Esophagus mucosa (tissue), 1 donor: ENCODE measurements around the gene GSTM5. TPM values are rescaled to one million over a fixed set of nuclear protein-coding genes. Genes with fewer than 3 reads are reported as not detected.
A peak's percentile ranks its signal among the peaks of the same experiment; 100 is the strongest.
"Not testable (repeated sequence)": the region's sequence is repeated elsewhere in the genome, so short reads cannot be mapped to it uniquely, and the experiment has no call there.

Source experiments
- ATAC-seq: fragments of 200-7000 bp; cut with Tn5 transposase; one replicate; pipeline ENCODE4 v1.9.1; 2020
- total RNA-seq: library from RNA; stranded (reverse); gene quantifications from one replicate; pipeline ENCODE4 v1.2.4, GENCODE V29; 2023
- donor health status: DM: yes; HTN: yes; CAD: no.

Gene GSTM5
- total RNA-seq, 1 donor from 2014 or later, result 0.36 TPM

DNA sequence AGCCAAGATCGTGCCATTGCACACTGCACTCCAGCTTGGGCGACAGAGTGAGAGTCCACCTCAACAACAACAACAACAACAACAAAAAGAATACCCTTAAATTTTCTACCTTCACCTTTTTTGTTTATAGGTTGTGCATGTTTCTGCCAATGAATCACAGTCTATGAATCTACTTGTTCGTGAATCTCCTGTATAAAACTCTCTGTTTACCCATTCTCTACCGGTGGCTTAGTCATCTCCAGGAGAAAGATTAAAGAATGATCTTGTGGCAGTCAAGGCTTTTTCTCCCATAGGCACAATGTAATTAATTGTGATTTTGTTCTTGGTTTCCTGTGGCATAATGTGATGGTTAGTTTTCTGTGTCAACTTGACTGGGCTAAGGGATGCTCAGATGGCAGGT, 14.2 kb upstream of the GSTM5 start:
- ATAC-seq, result not testable (repeated sequence)

DNA sequence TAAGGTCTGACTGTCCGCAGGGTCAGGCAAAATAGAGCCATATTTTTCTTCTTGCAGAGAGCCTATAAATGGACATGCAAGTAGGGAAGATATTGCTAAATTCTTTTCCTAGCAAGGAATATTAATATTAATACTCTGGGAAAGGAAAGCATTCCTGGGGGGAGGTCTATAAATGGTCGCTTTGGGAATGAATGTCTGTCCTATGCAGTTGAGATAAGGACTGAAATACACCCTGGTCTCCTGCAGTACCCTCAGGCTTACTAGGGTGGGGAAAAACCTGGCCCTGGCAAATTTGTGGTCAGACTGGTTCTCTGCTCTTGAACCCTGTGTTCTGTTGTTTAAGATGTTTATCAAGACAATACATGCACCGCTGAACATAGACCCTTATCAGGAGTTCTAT, 9.1 kb upstream of the GSTM5 start:
- ATAC-seq, result not testable (repeated sequence)

GRCh38 chr1:109704173-109704572, 7.9 kb upstream of the GSTM5 start:
- ATAC-seq, result no peak

DNA sequence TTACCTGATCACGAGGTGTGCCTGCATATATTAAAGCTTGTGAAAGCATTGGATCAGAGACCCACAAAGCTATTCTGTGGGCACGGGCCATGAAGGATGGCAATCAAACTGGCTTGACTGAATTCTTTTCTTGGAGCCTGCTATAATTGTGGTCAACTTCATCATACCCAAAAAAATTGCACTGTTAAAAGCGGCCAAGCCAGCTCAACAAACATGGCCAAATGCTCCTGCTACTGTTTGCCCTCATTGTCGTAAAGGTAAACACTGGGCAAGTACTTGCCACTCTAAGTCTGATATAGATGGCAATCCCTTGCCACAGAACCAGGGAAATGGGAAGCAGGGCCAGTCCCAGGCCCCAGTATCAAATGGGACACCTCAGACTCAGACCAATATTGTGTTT, 6.6 kb upstream of the GSTM5 start:
- no peak for ATAC-seq

GRCh38 chr1:109708949-109709348, 3.1 kb upstream of the GSTM5 start:
- ATAC-seq, result not testable (repeated sequence)

DNA sequence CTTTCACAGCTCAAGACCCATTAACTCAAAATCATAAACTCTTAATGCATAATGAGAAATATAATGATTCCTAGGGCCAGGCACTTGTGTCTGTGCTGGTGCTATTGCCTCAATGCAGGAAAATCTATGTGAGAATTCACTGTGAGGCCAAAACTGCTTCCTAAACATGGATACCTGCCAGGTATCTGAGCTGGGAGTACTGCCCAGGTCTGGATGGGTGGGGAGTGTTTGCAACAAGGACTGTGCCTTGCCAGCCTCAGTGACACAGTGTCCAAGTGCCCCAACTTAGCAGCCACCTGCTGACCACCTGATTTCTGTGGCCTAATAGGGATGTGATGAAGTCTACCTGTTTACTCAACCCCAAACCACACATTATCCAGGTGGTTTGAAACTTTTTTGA, 2.2 kb upstream of the GSTM5 start:
- ATAC-seq, result not testable (repeated sequence)

GRCh38 chr1:109712321-109712864, 342 bp downstream of the GSTM5 start:
- ATAC-seq, result no peak

DNA sequence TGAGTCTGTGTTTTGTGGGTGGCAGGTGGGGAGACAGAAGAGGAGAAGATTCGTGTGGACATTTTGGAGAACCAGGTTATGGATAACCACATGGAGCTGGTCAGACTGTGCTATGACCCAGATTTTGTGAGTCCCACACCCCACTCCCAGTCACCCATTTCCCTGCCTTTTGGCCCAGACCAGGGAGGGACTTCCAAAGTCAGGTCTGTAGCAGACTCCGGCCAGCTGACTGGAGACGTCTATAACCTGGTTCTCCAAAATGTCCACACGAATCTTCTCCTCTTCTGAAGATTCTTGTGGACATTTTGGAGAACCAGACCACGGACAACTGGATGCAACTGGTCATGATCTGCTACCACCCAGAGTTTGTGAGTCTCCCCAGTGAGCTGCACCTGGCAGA, 1.6 kb downstream of the GSTM5 start:
- no peak for ATAC-seq

- no peak for ATAC-seq
Observed at GRCh38 chr1:109714661-109715372, 2.8 kb downstream of the GSTM5 start.

GRCh38 chr1:109716121-109716520, 4.1 kb downstream of the GSTM5 start:
- no peak for ATAC-seq

GRCh38 chr1:109716570-109717090, 4.6 kb downstream of the GSTM5 start:
- peak; percentile 59 for ATAC-seq

DNA sequence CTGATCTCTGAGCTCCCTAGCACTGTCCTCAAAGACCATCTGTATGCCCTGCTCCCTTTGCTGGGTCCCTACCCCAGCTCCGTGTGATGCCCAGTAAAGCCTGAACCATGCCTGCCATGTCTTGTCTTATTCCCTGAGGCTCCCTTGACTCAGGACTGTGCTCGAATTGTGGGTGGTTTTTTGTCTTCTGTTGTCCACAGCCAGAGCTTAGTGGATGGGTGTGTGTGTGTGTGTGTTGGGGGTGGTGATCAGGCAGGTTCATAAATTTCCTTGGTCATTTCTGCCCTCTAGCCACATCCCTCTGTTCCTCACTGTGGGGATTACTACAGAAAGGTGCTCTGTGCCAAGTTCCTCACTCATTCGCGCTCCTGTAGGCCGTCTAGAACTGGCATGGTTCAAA, 5.7 kb downstream of the GSTM5 start:
- ATAC-seq, result peak; percentile 77

DNA sequence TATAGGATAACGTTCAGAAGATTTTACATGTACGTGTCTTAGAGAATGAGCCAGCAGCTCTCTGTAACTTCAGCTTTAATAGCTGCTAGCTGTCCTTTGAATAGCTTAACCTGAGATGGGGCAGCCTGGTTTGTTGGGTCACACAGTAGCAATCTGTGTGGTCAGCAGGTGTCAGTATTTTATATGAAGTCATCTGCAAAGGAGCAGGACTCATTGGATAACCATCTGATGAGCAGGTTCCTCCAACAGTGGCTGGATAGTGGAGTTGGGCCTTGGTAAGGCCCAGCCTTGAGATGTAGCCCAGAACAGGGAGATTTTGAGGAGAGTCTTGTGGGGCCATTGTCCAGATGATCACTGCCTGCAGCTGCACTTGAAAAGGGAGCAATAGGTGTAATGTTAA, 6.4 kb downstream of the GSTM5 start:
- ATAC-seq, result peak; percentile 16

GRCh38 chr1:109719337-109719837, 7.3 kb downstream of the GSTM5 start:
- ATAC-seq, result no peak

DNA sequence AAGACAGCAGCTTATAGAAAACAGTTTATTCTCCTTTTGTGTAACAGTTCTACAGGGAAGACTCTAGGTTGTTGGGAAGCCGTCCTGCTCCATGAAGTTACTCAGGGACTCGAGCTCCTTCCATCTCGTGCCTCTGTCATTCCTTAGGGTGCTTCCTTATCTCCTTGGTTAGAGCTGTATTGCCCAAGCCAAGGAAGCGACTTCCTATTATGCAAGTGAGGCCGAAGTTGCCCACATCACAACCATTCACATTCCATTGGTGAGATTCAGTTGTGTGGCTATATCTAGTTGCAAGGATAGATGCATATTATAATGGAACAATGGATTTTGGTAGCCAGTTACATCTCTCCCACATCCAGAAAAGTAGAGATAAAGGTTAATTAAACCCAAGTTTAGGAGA, 9.0 kb downstream of the GSTM5 start:
- ATAC-seq, result no peak

GRCh38 chr1:109721971-109722370, 9.9 kb downstream of the GSTM5 start:
- ATAC-seq, result no peak

DNA sequence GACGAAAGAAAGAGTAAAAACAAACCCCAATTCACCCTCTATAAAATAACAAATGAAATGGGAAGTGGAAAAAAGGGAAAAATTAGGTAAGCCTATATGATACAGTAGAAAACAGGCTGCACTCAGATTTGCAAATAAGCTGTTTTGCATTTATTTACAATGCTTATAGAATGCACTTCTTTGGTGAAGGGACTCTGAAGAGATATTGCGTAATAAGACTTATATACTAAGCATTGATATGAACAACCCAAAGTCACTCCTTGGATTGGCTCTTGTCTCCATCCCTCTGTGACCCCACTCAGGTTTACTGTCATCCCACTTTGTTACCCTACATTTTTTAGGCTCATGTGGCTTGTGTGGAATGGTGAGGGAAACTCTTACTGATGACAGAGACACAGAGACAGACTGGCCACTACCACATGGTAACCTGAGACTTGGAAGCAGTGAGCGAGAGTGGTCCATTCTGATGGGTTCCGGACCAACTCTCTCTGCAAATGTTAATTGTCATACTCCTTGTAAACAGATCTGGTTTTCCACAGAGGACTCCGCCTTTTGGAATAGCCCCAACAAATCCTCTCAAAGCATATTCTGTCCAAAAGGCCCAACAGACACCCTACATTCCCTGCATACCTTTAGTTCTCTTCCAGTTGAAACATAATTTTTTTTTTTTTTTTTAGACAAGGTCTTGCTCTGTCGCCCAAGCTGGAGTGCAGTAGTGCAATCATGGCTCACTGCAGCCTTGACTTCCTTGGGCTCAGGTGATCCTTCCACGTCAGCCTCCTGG, 11.0 kb downstream of the GSTM5 start:
- no peak for ATAC-seq

DNA sequence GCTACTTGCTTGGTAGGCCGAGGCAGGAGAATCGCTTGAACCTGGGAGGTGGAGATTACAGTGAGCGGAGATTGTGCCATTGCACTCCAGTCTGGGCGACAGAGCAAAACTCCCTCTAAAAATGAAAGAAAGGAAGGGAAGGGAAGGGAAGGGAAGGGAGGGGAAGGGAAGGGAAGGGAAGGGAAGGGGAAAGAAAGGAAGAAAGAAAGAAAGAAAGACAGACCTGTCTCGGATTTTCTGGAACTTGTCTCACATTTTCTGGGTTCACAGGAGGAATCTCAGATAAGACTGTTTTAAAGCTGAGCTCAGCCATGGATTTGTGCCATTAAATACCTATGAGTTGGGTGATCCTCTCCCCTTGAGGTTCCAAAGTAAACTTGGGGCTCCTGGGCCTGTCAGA, 12.9 kb downstream of the GSTM5 start:
- no peak for ATAC-seq

- ATAC-seq, result no peak
Observed at GRCh38 chr1:109725510-109725909, 13.5 kb downstream of the GSTM5 start.

DNA sequence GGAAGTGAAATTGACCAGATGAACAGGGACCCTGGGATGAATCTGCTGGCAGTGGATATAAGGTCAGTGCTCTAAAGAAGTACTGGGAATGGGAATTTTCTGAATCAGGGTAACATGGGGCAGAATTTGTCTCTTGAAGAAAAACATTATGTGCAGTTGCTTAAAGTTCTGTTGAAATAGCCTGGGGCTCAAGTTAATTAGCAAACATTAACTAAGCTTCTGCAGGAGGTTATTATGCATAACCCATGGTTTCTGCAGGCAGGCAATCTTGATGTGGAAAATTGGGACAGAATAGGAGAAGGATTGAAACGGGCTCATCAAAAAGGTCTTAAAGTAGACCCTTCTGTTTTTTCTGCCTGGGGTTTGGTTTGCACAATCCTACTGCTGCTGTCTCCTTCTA, 14.0 kb downstream of the GSTM5 start:
- ATAC-seq, result no peak

GRCh38 chr1:109726728-109727373, 14.8 kb downstream of the GSTM5 start:
- no peak for ATAC-seq

GRCh38 chr1:109728870-109729269, 16.8 kb downstream of the GSTM5 start:
- no peak for ATAC-seq

DNA sequence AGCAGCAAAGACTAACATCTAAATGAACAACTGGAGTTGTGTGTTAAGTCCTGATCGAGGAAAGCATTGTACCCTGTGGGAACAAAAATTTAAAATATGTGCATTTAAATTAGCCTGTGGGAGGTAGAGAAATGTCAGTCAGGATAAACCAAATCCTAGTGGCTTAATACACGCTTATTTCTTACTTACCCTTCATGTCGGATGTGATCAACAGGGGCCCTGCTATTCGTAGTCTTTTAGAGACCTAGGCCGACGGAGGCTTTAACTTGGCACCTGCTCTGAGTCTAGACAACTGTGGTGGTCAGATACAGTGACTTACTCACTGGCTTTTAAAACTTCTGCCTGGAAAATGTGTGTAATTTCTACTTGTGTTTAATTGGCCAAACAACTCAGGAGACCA, 18.6 kb downstream of the GSTM5 start:
- ATAC-seq, result no peak
